NK-92 (cell line): Measurements from ENCODE around the gene LRRC8C.

Experiments used
- DNase-seq: peaks from one replicate; lab custom pipeline; 2025; ENCODE audit not compliant: unreplicated experiment; lab: John Stamatoyannopoulos, UW

The LRRC8C gene

GRCh38 chr1:89761338-89761737 lies 128.4 kb downstream of the LRRC8C start:
- DNase-seq: no peak

- no peak for DNase-seq
Observed at GRCh38 chr1:89761901-89762300, 129.0 kb downstream of the LRRC8C start.

GRCh38 chr1:89762386-89762778 lies 129.5 kb downstream of the LRRC8C start:
- no peak for DNase-seq

GRCh38 chr1:89762779-89763648 lies 130.1 kb downstream of the LRRC8C start:
- no peak for DNase-seq

- DNase-seq: no peak
Observed at GRCh38 chr1:89763649-89763986, 130.7 kb downstream of the LRRC8C start.

GRCh38 chr1:89765774-89766173 lies 132.9 kb downstream of the LRRC8C start:
- no peak for DNase-seq

- DNase-seq: no peak
Observed at GRCh38 chr1:89767618-89768017, 134.7 kb downstream of the LRRC8C start.
